Spinal cord (tissue), 10 donors: ENCODE results near the gene SST. TPM values are rescaled to one million over a fixed set of nuclear protein-coding genes. Genes with fewer than 3 reads are reported as not detected.

Experiments used
- DNase-seq, 6 donors: peaks; one replicate each; pipeline versions ENCODE4 v3.0.0 to v3.0.0-alpha.2; 2013 to 2015; ENCODE audit warnings: low spot score in 6 of 6, low read depth in 4 of 6
- H3K27ac ChIP-seq: one replicate; pipeline ENCODE4 v1.5.1; 2013; ENCODE audit warnings: low read depth, low read length, control low read depth
- H3K27me3 ChIP-seq: one replicate; pipeline ENCODE4 v1.6.1; 2013; ENCODE audit warnings: low read length; ENCODE audit not compliant: control insufficient read depth, insufficient read depth
- H3K36me3 ChIP-seq: one replicate; pipeline ENCODE4 v1.6.1; 2013; ENCODE audit warnings: low read length; ENCODE audit not compliant: control insufficient read depth, insufficient read depth
- H3K4me1 ChIP-seq: one replicate; pipeline ENCODE4 v1.6.1; 2013; ENCODE audit warnings: low read length; ENCODE audit not compliant: control insufficient read depth, insufficient read depth
- H3K4me3 ChIP-seq: one replicate; pipeline ENCODE4 v1.5.1; 2013; ENCODE audit warnings: low read depth, low read length, control low read depth
- H3K9me3 ChIP-seq: one replicate; pipeline ENCODE4 v1.6.1; 2013; ENCODE audit warnings: low read length; ENCODE audit not compliant: control insufficient read depth, insufficient read depth
- WGBS: methylation state at CpG from one replicate; pipeline ENCODE4 v1.1.5; 2013; ENCODE audit warnings: missing lambda C conversion rate; ENCODE audit not compliant: insufficient coverage; 5-methylcytosine and 5-hydroxymethylcytosine counted together
- polyA plus RNA-seq, 2 donors: library from polyadenylated mRNA; unstranded; fragments of 120-200 nt; gene quantifications; one replicate each; pipeline ENCODE4 v1.2.1, GENCODE V29; 2013; ENCODE audit not compliant: insufficient read length in 2 of 2
- total RNA-seq, 2 donors: library from RNA; depleted of rRNA in 1 of 2; stranded (reverse); fragments of 120-200 nt in 1 of 2; fragments of >200 nt in 1 of 2; gene quantifications; one replicate each; pipeline versions ENCODE4 v1.2.3 to v1.2.4, GENCODE V29; 2013 to 2014
- donor health status: healthy.

SST gene
- total and polyA plus RNA-seq, 4 donors, result 29.2 to 317 (median 180) TPM

GRCh38 chr3:187621881-187622280, 48.3 kb downstream of the SST start:
- H3K9me3 ChIP-seq, result no peaks in the 10 kb centered on the region

GRCh38 chr3:187619461-187619860, 50.7 kb downstream of the SST start:
- Histone ChIP-seq H3K27me3 (peaks cover 2% of the 10 kb centered on the region), H3K4me3 (no peak overlapping the region), H3K4me1 (no peaks in the 10 kb centered on the region), H3K27ac (no peak overlapping the region), H3K36me3 (no peaks in the 10 kb centered on the region), H3K9me3 (no peaks in the 10 kb centered on the region)
- WGBS, result no CpG with 5 or more reads among the region's 2 CpGs
- DNase-seq, result no peak

More at GRCh38 chr3:187621881-187622280, 48.3 kb downstream of the SST start:
- no peak for DNase-seq
- H3K27ac ChIP-seq, result no peak overlapping the region
- H3K4me3 ChIP-seq, result no peak overlapping the region
- no peaks in the 10 kb centered on the region for H3K36me3 ChIP-seq
- 56% methylated on average over 2 of the region's 2 CpGs for WGBS
- no peaks in the 10 kb centered on the region for H3K4me1 ChIP-seq
- H3K27me3 ChIP-seq, result peaks cover 2% of the 10 kb centered on the region

Other genes with a start within 250 kb of the SST start
- gene RTP2, start 32.2 kb upstream of the SST start, total RNA-seq, result not detected
- gene RTP2, start 32.2 kb upstream of the SST start, polyA plus RNA-seq, result not detected
- gene BCL6, start 75.1 kb upstream of the SST start, total RNA-seq, result 10 to 100 TPM; 14.5 to 24.8 TPM
- 10 to 100 TPM; 29.7 to 38.5 TPM for gene BCL6, start 75.1 kb upstream of the SST start, polyA plus RNA-seq